Kidney epithelial cell (primary cell): ENCODE results near the gene MYO3A. TPM values are rescaled to one million over a fixed set of nuclear protein-coding genes. Genes with fewer than 3 reads are reported as not detected.

Experiments
- DNase-seq: peaks from one replicate; pipeline ENCODE4 v3.0.0-alpha.2; 2010; ENCODE audit warnings: low read depth
- H3K27me3 ChIP-seq: 2 replicates; pipeline ENCODE4 v1.6.0; 2011; ENCODE audit warnings: low read length; ENCODE audit not compliant: control insufficient read depth, insufficient read depth
- H3K36me3 ChIP-seq: 2 replicates; pipeline ENCODE4 v1.5.1; 2011; ENCODE audit warnings: low read length; ENCODE audit not compliant: control insufficient read depth, insufficient read depth
- H3K4me3 ChIP-seq: 2 replicates; pipeline ENCODE4 v1.5.1; 2011; ENCODE audit warnings: low read depth, mild to moderate bottlenecking, control low read depth, low read length
- total RNA-seq: library from RNA; depleted of rRNA; stranded (reverse); fragments of >200 nt; gene quantifications from 2 replicates; pipeline ENCODE4 v1.2.3, GENCODE V29; 2015
- TF ChIP-seq, protein P1 (sequence below): IDR thresholded peaks from 2 replicates; pipeline ENCODE4 v1.5.1; 2011; ENCODE audit warnings: mild to moderate bottlenecking, moderate library complexity, low read length, control low read depth, inconsistent platforms; ENCODE audit not compliant: insufficient read depth, poor library complexity, severe bottlenecking

The MYO3A gene
- total RNA-seq, 1 donor from 2014 or later: 2.3 TPM

DNA sequence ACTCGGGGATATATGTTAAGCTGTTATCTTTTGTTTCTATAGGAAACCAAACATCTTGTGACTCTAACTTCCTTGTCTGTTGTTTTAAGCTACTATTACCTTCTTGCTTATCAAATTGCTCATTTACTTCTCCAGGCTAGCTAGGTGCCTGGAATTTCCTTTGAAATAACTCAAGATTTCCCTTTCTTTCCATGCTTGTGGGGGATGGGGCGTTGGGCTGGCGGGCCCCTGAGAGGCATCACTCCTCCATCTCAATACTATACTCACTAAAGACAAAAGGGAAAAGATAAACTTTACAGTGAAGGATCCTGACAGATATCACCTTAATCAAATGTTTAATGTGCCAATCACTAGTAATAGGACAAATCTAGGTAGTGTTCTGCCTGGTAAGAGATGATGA lies 34.7 kb upstream of the MYO3A start:
- no peak overlapping the region for H3K4me3 ChIP-seq
- no peaks in the 10 kb centered on the region for H3K27me3 ChIP-seq
- H3K36me3 ChIP-seq: no peaks in the 10 kb centered on the region
- TF ChIP-seq, protein P1, sequence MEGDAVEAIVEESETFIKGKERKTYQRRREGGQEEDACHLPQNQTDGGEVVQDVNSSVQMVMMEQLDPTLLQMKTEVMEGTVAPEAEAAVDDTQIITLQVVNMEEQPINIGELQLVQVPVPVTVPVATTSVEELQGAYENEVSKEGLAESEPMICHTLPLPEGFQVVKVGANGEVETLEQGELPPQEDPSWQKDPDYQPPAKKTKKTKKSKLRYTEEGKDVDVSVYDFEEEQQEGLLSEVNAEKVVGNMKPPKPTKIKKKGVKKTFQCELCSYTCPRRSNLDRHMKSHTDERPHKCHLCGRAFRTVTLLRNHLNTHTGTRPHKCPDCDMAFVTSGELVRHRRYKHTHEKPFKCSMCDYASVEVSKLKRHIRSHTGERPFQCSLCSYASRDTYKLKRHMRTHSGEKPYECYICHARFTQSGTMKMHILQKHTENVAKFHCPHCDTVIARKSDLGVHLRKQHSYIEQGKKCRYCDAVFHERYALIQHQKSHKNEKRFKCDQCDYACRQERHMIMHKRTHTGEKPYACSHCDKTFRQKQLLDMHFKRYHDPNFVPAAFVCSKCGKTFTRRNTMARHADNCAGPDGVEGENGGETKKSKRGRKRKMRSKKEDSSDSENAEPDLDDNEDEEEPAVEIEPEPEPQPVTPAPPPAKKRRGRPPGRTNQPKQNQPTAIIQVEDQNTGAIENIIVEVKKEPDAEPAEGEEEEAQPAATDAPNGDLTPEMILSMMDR: no peak
- DNase-seq: no peak

DNA sequence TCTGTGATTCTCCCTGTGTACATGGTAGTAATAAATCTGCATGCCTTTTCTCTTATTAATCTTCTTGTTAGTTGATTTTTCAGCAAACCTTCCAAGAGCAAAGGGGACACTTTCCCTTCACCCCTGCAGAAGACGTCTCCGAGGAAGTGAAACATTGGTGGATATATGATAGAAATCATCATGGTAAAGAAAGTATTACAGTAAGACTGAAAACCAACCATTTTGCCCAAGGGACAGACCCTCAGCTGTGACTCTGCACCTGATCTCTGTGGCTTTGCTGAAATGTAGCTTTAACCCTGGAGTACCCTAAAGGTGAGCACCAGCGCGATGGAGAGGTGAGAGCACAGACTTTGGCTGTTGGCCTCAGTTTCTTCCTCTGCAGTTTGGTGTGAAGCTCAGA lies 32.8 kb upstream of the MYO3A start:
- H3K4me3 ChIP-seq: no peak overlapping the region
- no peaks in the 10 kb centered on the region for H3K36me3 ChIP-seq
- no peak for DNase-seq
- no peaks in the 10 kb centered on the region for H3K27me3 ChIP-seq
- TF ChIP-seq, protein P1: no peak

DNA sequence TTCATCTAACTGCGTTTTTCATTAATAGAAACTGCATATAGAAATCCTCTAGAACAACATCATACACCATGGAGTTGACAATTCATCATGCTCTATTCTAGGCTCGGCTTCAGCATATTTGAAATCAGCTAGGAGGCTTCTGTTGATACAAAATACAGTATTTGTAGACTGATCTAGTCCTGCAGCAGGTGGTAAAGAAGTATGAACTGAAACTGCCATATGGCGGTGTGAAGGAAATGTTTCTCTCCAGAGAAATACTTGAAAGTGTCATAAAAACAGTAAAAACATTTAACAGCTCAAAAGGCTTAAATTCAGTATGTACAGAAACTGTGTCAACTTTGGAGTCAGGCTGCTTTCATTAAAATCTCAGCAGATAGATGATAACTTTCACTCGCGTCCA lies 32.0 kb upstream of the MYO3A start:
- Histone ChIP-seq H3K36me3 (no peaks in the 10 kb centered on the region), H3K27me3 (no peaks in the 10 kb centered on the region), H3K4me3 (no peak overlapping the region)
- TF ChIP-seq, protein P1: no peak
- DNase-seq: no peak

DNA sequence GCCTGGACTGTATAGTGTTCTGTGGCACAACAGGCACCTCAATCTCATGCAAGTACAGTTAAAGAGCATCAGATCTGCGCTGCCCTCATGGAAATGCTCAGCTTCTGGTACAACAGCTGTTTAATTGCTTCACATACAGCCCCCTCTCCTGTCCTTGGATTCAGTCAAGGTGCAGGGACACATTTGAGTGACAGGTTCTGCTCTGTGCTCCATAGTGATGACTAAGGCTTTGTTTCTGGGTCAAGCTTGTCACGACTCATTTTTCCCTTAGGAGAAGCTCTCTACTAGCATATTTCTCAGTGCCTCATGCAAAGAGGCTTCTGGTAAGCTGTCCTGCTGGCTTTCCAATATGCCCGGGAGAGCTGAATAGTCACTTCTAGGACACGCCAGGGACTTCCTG lies 26.8 kb upstream of the MYO3A start:
- Histone ChIP-seq H3K27me3 (no peaks in the 10 kb centered on the region), H3K4me3 (no peak overlapping the region), H3K36me3 (no peaks in the 10 kb centered on the region)
- DNase-seq: no peak
- TF ChIP-seq, protein P1: no peak

DNA sequence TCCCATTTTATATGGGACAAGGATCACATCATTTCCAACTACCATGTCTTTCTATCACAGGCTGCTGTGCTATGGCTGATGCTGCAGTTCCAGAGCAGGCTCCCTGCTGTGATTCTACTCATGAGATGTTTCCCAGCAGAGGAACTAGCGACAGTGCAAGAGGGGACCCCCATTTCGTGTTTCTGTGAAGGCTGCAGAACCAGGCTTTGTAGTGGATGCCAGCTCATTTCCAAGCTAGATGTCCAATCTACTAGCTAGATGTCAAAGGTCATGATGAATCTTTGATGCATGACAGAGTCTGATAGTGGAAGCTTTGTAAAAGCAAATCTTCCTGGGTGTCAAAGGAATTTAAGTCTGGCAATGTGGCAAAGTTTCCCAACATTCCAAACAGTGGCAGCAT lies 21.2 kb upstream of the MYO3A start:
- no peak overlapping the region for H3K4me3 ChIP-seq
- no peaks in the 10 kb centered on the region for H3K36me3 ChIP-seq
- no peak for DNase-seq
- TF ChIP-seq, protein P1: no peak
- H3K27me3 ChIP-seq: no peaks in the 10 kb centered on the region

DNA sequence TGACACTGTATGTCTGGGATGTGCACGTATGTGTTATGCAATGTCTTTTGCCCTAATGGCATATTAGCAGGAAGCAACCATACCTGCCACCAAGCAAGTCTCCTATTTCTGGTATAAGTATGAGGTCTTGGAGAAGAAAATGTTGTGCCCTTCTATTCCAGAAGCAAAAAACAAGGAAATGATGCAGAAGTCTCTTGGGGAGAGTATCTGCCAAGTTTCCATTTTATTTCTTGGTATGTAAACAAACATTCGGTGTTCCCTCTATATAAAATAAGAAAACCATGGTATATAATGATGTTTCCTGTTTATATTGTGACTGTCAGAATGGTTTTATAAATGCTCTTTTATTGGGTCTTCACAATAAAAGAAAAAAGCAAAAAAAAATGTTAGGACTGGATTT lies 19.3 kb upstream of the MYO3A start:
- TF ChIP-seq, protein P1: no peak
- Histone ChIP-seq H3K27me3 (no peaks in the 10 kb centered on the region), H3K36me3 (no peaks in the 10 kb centered on the region), H3K4me3 (no peak overlapping the region)
- no peak for DNase-seq
